ENCODE results near the gene BPTF.

BPTF gene

GRCh38 chr17:67993153-67993997 lies 168.1 kb downstream of the BPTF start (continued):
- TF ChIP-seq ZNF274 (IDR thresholded peaks at IDR 0.05; ENCODE audit: low read length) (no peak), ZNF274 (tag by site-specific recombination; IDR thresholded peaks at IDR 0.05; ENCODE audit: borderline replicate concordance) (no peak), PRDM4 (tag by site-specific recombination; IDR thresholded peaks at IDR 0.05) (no peak), HOXC10 (CRISPR knock-in tag; IDR thresholded peaks at IDR 0.05) (no peak), ZNF426 (tag by site-specific recombination; IDR thresholded peaks at IDR 0.05) (no peak), KLF10 (tag by site-specific recombination; IDR thresholded peaks at IDR 0.05) (no peak), INSM2 (tag by site-specific recombination; IDR thresholded peaks at IDR 0.05) (no peak), ZNF221 (tag by site-specific recombination; IDR thresholded peaks at IDR 0.05; ENCODE audit: borderline replicate concordance) (no peak), ZNF677 (tag by site-specific recombination; IDR thresholded peaks at IDR 0.05) (0 out of 2 replicates have a peak, but pooled peaks have one; percentile 13), ZNF24 (tag by site-specific recombination; IDR thresholded peaks at IDR 0.05) (no peak), ZNF501 (tag by site-specific recombination; IDR thresholded peaks at IDR 0.05) (peak; percentile 29; the same call in 1 of the 2 replicates), ZNF174 (tag by site-specific recombination; IDR thresholded peaks at IDR 0.05) (no peak), ZNF148 (tag by site-specific recombination; IDR thresholded peaks at IDR 0.05; ENCODE audit: borderline replicate concordance) (no peak), ZNF670 (tag by site-specific recombination; IDR thresholded peaks at IDR 0.05; ENCODE audit: low read depth) (no peak), ZNF548 (tag by site-specific recombination; IDR thresholded peaks at IDR 0.05) (no peak), ZNF701 (tag by site-specific recombination; IDR thresholded peaks at IDR 0.05) (no peak), RBAK (tag by site-specific recombination; IDR thresholded peaks at IDR 0.05) (no peak)
- TF ChIP-seq, protein P1, sequence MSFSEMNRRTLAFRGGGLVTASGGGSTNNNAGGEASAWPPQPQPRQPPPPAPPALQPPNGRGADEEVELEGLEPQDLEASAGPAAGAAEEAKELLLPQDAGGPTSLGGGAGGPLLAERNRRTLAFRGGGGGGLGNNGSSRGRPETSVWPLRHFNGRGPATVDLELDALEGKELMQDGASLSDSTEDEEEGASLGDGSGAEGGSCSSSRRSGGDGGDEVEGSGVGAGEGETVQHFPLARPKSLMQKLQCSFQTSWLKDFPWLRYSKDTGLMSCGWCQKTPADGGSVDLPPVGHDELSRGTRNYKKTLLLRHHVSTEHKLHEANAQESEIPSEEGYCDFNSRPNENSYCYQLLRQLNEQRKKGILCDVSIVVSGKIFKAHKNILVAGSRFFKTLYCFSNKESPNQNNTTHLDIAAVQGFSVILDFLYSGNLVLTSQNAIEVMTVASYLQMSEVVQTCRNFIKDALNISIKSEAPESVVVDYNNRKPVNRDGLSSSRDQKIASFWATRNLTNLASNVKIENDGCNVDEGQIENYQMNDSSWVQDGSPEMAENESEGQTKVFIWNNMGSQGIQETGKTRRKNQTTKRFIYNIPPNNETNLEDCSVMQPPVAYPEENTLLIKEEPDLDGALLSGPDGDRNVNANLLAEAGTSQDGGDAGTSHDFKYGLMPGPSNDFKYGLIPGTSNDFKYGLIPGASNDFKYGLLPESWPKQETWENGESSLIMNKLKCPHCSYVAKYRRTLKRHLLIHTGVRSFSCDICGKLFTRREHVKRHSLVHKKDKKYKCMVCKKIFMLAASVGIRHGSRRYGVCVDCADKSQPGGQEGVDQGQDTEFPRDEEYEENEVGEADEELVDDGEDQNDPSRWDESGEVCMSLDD (tag by site-specific recombination; IDR thresholded peaks at IDR 0.05) = no peak
- TF ChIP-seq, protein P2, sequence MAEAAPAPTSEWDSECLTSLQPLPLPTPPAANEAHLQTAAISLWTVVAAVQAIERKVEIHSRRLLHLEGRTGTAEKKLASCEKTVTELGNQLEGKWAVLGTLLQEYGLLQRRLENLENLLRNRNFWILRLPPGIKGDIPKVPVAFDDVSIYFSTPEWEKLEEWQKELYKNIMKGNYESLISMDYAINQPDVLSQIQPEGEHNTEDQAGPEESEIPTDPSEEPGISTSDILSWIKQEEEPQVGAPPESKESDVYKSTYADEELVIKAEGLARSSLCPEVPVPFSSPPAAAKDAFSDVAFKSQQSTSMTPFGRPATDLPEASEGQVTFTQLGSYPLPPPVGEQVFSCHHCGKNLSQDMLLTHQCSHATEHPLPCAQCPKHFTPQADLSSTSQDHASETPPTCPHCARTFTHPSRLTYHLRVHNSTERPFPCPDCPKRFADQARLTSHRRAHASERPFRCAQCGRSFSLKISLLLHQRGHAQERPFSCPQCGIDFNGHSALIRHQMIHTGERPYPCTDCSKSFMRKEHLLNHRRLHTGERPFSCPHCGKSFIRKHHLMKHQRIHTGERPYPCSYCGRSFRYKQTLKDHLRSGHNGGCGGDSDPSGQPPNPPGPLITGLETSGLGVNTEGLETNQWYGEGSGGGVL (tag by site-specific recombination; IDR thresholded peaks at IDR 0.05) = peak; percentile 39; the same call in 1 of the 2 replicates
- TF ChIP-seq, protein P3, sequence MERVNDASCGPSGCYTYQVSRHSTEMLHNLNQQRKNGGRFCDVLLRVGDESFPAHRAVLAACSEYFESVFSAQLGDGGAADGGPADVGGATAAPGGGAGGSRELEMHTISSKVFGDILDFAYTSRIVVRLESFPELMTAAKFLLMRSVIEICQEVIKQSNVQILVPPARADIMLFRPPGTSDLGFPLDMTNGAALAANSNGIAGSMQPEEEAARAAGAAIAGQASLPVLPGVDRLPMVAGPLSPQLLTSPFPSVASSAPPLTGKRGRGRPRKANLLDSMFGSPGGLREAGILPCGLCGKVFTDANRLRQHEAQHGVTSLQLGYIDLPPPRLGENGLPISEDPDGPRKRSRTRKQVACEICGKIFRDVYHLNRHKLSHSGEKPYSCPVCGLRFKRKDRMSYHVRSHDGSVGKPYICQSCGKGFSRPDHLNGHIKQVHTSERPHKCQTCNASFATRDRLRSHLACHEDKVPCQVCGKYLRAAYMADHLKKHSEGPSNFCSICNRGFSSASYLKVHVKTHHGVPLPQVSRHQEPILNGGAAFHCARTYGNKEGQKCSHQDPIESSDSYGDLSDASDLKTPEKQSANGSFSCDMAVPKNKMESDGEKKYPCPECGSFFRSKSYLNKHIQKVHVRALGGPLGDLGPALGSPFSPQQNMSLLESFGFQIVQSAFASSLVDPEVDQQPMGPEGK (tag by site-specific recombination; IDR thresholded peaks at IDR 0.05) = no peak
- TF ChIP-seq, protein P4, sequence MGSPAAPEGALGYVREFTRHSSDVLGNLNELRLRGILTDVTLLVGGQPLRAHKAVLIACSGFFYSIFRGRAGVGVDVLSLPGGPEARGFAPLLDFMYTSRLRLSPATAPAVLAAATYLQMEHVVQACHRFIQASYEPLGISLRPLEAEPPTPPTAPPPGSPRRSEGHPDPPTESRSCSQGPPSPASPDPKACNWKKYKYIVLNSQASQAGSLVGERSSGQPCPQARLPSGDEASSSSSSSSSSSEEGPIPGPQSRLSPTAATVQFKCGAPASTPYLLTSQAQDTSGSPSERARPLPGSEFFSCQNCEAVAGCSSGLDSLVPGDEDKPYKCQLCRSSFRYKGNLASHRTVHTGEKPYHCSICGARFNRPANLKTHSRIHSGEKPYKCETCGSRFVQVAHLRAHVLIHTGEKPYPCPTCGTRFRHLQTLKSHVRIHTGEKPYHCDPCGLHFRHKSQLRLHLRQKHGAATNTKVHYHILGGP (tag by site-specific recombination; IDR thresholded peaks at IDR 0.05) = no peak
- TF ChIP-seq, protein P5, sequence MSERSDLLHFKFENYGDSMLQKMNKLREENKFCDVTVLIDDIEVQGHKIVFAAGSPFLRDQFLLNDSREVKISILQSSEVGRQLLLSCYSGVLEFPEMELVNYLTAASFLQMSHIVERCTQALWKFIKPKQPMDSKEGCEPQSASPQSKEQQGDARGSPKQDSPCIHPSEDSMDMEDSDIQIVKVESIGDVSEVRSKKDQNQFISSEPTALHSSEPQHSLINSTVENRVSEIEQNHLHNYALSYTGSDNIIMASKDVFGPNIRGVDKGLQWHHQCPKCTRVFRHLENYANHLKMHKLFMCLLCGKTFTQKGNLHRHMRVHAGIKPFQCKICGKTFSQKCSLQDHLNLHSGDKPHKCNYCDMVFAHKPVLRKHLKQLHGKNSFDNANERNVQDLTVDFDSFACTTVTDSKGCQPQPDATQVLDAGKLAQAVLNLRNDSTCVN (tag by site-specific recombination; optimal IDR thresholded peaks at IDR 0.05) = peak; percentile 70
